ENCODE results near the gene RHOH.

The RHOH gene

GRCh38 chr4:40199999-40200874, 3.4 kb downstream of the RHOH start:
- peak overlapping the region; percentile 53 for H3K9ac ChIP-seq
- no peaks in the 10 kb centered on the region for H3K27me3 ChIP-seq (ENCODE audit: insufficient read depth, low read depth)
- no peaks in the 10 kb centered on the region for H4K20me1 ChIP-seq (ENCODE audit: insufficient read depth)
- peak overlapping the region; percentile 64 for H3K4me3 ChIP-seq (IDR thresholded peaks at IDR 0.05; ENCODE audit: insufficient read depth, low read depth, low read length)
- peaks cover 25% of the 10 kb centered on the region; the same call in 1 of the 2 replicates for H3K79me2 ChIP-seq (ENCODE audit: insufficient read depth, low read depth)
- peaks cover 38% of the 10 kb centered on the region for H3K4me1 ChIP-seq (ENCODE audit: low read depth, poor library complexity, severe bottlenecking)
- H3K27ac ChIP-seq: peak overlapping the region; percentile 75
- TF ChIP-seq CTCF (conservative IDR thresholded peaks at IDR 0.05; ENCODE audit: low read depth, low read length): no peak
- H3K4me2 ChIP-seq: peak overlapping the region; percentile 71
- H3K36me3 ChIP-seq (ENCODE audit: insufficient read depth): no peaks in the 10 kb centered on the region
- H2AFZ ChIP-seq (ENCODE audit: low read depth): peak overlapping the region; percentile 47; the same call in 1 of the 2 replicates

- H3K4me1 ChIP-seq (ENCODE audit: low read depth, poor library complexity, severe bottlenecking): peaks cover 40% of the 10 kb centered on the region
- no peaks in the 10 kb centered on the region for H3K27me3 ChIP-seq (ENCODE audit: insufficient read depth, low read depth)
- H3K9ac ChIP-seq: peak overlapping the region; percentile 53
- H3K27ac ChIP-seq: peak overlapping the region; percentile 75
- peak overlapping the region; percentile 47; the same call in 1 of the 2 replicates for H2AFZ ChIP-seq (ENCODE audit: low read depth)
- H3K36me3 ChIP-seq (ENCODE audit: insufficient read depth): no peaks in the 10 kb centered on the region
- H4K20me1 ChIP-seq (ENCODE audit: insufficient read depth): no peaks in the 10 kb centered on the region
- H3K79me2 ChIP-seq (ENCODE audit: insufficient read depth, low read depth): peaks cover 25% of the 10 kb centered on the region; the same call in 1 of the 2 replicates
- no peak overlapping the region for H3K4me3 ChIP-seq (IDR thresholded peaks at IDR 0.05; ENCODE audit: insufficient read depth, low read depth, low read length)
- H3K4me2 ChIP-seq: peak overlapping the region; percentile 71
- TF ChIP-seq CTCF (conservative IDR thresholded peaks at IDR 0.05; ENCODE audit: low read depth, low read length): no peak
Measured at GRCh38 chr4:40200875-40201801, 4.3 kb downstream of the RHOH start.

- H2AFZ ChIP-seq (ENCODE audit: low read depth): no peak overlapping the region
- H3K79me2 ChIP-seq (ENCODE audit: insufficient read depth, low read depth): peaks cover 25% of the 10 kb centered on the region; the same call in 1 of the 2 replicates
- TF ChIP-seq CTCF (conservative IDR thresholded peaks at IDR 0.05; ENCODE audit: low read depth, low read length): no peak
- peaks cover 44% of the 10 kb centered on the region for H3K4me1 ChIP-seq (ENCODE audit: low read depth, poor library complexity, severe bottlenecking)
- peak overlapping the region; percentile 75; the same call in 1 of the 2 replicates for H3K27ac ChIP-seq
- no peaks in the 10 kb centered on the region for H3K36me3 ChIP-seq (ENCODE audit: insufficient read depth)
- no peaks in the 10 kb centered on the region for H3K27me3 ChIP-seq (ENCODE audit: insufficient read depth, low read depth)
- H3K9ac ChIP-seq: no peak overlapping the region
- no peaks in the 10 kb centered on the region for H4K20me1 ChIP-seq (ENCODE audit: insufficient read depth)
- H3K4me2 ChIP-seq: peak overlapping the region; percentile 71
- no peak overlapping the region for H3K4me3 ChIP-seq (IDR thresholded peaks at IDR 0.05; ENCODE audit: insufficient read depth, low read depth, low read length)
Measured at GRCh38 chr4:40201898-40202297, 5.1 kb downstream of the RHOH start.

GRCh38 chr4:40202474-40202873, 5.6 kb downstream of the RHOH start:
- TF ChIP-seq CTCF (conservative IDR thresholded peaks at IDR 0.05; ENCODE audit: low read depth, low read length): no peak
- H4K20me1 ChIP-seq (ENCODE audit: insufficient read depth): no peaks in the 10 kb centered on the region
- no peak overlapping the region for H3K4me2 ChIP-seq
- no peak overlapping the region for H3K27ac ChIP-seq
- no peak overlapping the region for H3K9ac ChIP-seq
- no peak overlapping the region for H3K4me3 ChIP-seq (IDR thresholded peaks at IDR 0.05; ENCODE audit: insufficient read depth, low read depth, low read length)
- no peaks in the 10 kb centered on the region for H3K36me3 ChIP-seq (ENCODE audit: insufficient read depth)
- H3K4me1 ChIP-seq (ENCODE audit: low read depth, poor library complexity, severe bottlenecking): peaks cover 44% of the 10 kb centered on the region
- H2AFZ ChIP-seq (ENCODE audit: low read depth): no peak overlapping the region
- H3K79me2 ChIP-seq (ENCODE audit: insufficient read depth, low read depth): peaks cover 22% of the 10 kb centered on the region; the same call in 1 of the 2 replicates
- H3K27me3 ChIP-seq (ENCODE audit: insufficient read depth, low read depth): no peaks in the 10 kb centered on the region

Data from KMS-11 (cell line).